Right ventricle myocardium superior (tissue), 1 donor: Measurements from ENCODE around the gene RALGAPA2. TPM values are rescaled to one million over a fixed set of nuclear protein-coding genes. Genes with fewer than 3 reads are reported as not detected.

ENCODE experiments used
- ATAC-seq: fragments of 200-7000 bp; cut with Tn5 transposase; one replicate; pipeline ENCODE4 v1.9.1; 2020; ENCODE audit warnings: mild to moderate bottlenecking; ENCODE audit not compliant: poor library complexity
- DNase-seq: peaks from one replicate; pipeline ENCODE4 v3.0.0-alpha.2; 2020
- intact Hi-C: fragments of 100-400 bp; cut with DNase I; formaldehyde crosslinking; loops from one replicate; pipeline ENCODE4 v1.11.2; 2022
- total RNA-seq: library from RNA; stranded (reverse); fragmentation: NEBNext Ultra II Directional; extraction: Animal tissue kit (Norgen Biotek cat#: 25700); gene quantifications from one replicate; pipeline ENCODE4 v1.2.1, GENCODE V29; 2021
- donor health status: DM: no; HTN: yes; CAD: no; lungs with severe emphysema.

Gene RALGAPA2
- total RNA-seq, 1 donor from 2014 or later = 15.5 TPM

- intact Hi-C loops = no loop called here
- no peak for ATAC-seq
- DNase-seq = no peak
These were observed 105.6 kb downstream of the RALGAPA2 start for GRCh38 chr20:20606881-20607280.

GRCh38 chr20:20606050-20606449 lies 106.4 kb downstream of the RALGAPA2 start:
- DNase-seq = no peak
- intact Hi-C loops = no loop called here
- no peak for ATAC-seq

GRCh38 chr20:20604907-20605306 lies 107.5 kb downstream of the RALGAPA2 start:
- intact Hi-C loops = no loop called here
- ATAC-seq = no peak
- no peak for DNase-seq

- intact Hi-C loops = no loop called here
- ATAC-seq = no peak
These were observed 108.1 kb downstream of the RALGAPA2 start for GRCh38 chr20:20604357-20604756.

GRCh38 chr20:20603339-20603990 lies 109.0 kb downstream of the RALGAPA2 start:
- intact Hi-C loops = no loop called here
- ATAC-seq (no peak), DNase-seq (no peak)

More at GRCh38 chr20:20604357-20604756, 108.1 kb downstream of the RALGAPA2 start:
- no peak for DNase-seq

DNA sequence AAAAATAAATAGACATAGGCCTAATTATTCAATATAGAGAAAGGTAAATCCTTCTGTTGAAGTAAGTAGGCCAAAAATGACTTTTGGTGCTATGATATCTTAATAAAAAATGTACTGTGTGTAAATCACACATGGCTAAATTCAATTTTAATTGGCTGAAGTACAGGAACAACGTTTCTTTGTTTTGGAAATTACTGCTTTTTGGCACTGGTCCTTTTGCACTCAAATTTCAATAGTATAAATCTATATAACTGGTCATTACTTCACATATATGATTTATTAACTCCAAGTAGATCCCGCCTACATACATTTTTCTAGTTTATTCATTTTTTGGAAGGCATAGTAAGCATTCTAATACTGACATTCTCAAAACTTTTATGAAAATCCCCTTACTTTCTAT lies 114.5 kb downstream of the RALGAPA2 start:
- intact Hi-C loops = no loop called here
- ATAC-seq (no peak), DNase-seq (no peak)

DNA sequence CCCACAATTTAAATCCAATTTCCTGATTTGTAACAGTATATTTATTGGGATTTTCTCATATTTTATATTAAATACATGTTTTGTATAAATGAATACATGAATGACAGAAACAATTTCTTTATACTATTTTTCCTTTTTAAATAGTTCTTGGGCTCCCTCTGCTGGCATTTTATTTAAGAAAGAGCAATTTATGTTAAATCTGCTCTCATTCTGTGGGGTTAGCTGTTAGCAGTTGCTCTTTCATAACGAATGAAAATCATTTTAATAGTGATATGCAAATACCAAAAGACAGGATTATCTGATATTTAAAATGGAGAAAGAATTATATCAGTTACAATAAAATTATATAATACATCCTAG lies 118.3 kb downstream of the RALGAPA2 start:
- ATAC-seq (no peak), DNase-seq (no peak)
- intact Hi-C loops = no loop called here

DNA sequence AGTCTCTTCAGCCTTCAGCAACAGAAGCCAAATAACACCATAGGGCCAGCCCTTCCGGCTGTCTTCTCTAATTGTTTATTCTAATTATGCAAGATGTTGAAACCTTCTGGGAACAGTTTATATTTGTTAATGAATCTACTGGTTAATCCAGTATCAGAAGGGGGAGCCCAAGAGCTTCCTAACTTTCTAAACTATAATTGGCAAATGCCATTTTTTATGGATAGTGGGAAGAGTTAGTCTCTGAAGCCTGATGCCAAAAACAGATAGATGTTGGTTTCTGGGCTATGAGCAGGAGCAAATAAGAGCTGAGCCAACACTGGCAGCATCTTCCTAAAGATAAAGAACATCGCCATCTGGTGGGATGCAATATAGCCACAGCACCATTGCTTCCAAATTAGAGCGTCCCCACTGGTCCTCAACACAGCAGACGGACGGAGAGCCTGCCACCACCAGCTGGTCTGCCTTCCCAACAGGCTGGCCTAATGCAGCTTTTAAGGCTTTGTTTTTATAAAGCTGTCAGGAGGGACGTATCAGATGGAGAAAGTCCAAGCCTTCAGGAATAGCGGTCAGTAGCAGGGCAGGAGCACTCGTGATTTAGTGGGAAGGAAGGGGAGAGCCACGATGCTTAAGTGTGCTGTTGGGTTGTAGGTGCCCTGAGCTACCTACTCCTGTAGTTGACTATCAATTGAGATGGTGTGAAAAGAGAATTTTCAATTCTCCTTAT lies 118.8 kb downstream of the RALGAPA2 start:
- ATAC-seq (peak; percentile 55), DNase-seq (no peak)
- intact Hi-C loops = no loop called here

GRCh38 chr20:20585146-20585545 lies 127.3 kb downstream of the RALGAPA2 start:
- intact Hi-C loops = no loop called here
- no peak for ATAC-seq
- DNase-seq = no peak

- intact Hi-C loops = no loop called here
- no peak for DNase-seq
- no peak for ATAC-seq
These were observed 129.7 kb downstream of the RALGAPA2 start for GRCh38 chr20:20582734-20583133.

GRCh38 chr20:20580139-20580538 lies 132.3 kb downstream of the RALGAPA2 start:
- no peak for ATAC-seq
- intact Hi-C loops = no loop called here
- DNase-seq = no peak

DNA sequence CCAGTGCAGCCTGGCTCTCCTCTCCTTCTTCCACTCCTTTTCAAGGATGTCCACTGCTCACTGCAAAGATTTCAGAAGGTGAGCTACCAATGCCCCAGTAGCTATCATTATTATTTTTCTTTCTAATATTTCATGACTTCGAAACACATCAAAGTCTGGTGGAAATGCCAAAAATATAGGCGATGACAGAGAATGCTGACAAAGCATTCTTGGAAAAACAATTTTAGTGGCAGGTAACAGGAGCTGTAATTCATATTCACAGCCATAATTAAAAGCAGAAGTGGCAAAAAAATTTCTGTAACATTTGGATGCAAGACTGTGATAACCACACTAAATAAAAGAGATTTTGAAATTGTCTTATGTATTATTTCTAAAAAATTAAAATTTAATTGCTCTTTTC lies 133.6 kb downstream of the RALGAPA2 start:
- no peak for DNase-seq
- no peak for ATAC-seq
- intact Hi-C loops = loop anchor here (10.0 kb wide), 1 partner anchor 214 kb away; the partner anchor contains the start of gene INSM1

DNA sequence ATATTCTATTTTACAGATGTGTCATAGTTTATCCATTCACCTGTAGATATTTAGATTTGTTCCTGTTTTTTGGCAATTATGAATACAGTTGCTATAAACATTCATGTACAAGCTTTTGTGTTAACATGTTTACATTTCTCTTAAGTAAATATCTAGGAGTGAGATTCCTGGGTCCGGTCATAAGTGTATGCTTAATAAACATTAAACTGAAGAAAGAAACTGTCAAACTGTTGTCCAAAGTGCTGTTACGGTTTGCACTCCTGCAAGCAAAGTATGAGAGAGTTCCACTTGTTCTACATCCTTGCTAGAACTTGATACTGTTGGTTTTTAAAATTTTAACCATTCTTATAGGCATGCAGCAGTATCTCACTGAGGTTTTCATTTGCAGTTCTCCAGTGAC lies 138.6 kb downstream of the RALGAPA2 start:
- ATAC-seq (no peak), DNase-seq (no peak)
- intact Hi-C loops = loop anchor here (5.0 to 10.0 kb wide), 2 partner anchors 209 to 491 kb away; partner anchors contain the start of gene INSM1

DNA sequence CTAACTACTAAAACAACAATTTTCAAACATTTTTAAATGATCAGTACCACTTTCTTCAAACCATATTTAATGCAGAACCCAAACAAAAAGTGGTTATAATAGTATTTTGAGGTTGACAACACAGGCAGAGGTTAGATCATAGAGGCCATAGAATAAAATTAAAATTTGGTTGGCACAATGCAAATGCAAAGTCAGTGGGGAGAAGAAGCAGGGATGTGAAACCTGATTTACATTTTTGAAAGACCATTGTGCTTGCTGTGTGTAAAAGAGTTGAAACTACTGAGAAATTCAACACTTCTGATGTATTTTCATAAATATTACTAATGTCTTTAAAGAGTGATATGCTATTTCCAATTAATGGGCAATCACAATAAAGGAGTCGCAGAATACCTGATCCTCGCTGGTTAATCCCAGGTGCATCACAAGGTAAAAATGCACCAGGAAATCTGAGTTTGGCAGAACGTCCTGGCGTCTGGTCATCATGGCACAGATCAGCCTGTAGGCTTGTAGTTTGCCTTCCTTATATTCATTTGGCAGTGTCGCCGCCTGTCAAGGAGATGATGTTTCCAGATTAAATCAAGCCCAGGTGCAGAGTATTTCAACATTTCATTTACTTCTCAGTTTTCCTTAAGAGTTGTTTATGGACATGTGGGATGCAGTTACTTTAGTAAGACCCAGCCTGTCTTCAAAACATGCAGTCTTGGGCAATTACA lies 141.2 kb downstream of the RALGAPA2 start:
- ATAC-seq (no peak), DNase-seq (no peak)
- intact Hi-C loops = loop anchor here (5.0 to 10.0 kb wide), 2 partner anchors 206 to 489 kb away; partner anchors contain the start of gene INSM1

DNA sequence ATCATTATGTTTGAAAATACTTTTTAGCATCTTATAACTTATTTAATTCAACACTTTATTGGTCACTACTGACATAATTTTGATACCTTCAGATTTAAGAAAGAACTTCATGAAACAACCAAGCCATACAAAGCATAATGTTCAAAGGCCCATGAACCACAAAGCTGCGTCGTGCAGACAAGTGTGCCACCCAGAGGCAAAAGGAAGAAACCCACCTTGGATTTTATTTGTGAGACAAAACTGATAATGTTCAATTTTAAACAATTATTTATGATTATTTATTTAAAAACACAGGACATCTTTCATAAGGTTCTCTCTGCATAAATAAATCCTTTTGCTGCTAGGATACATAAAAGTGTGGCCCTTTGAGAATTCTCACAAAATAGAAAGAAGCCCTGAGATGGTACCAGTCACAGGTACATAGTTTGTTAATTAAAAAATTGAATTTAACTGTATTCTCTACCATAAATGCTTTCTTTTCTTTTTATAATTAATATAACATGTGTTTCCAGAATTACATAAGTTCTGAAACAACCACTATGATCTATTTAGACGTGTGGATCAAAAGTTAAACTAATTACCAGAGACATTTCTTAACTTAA lies 143.7 kb downstream of the RALGAPA2 start:
- no peak for DNase-seq
- ATAC-seq = no peak
- intact Hi-C loops = no loop called here

GRCh38 chr20:20567712-20568111 lies 144.7 kb downstream of the RALGAPA2 start:
- ATAC-seq (no peak), DNase-seq (no peak)
- intact Hi-C loops = no loop called here

- ATAC-seq (no peak), DNase-seq (no peak)
- intact Hi-C loops = no loop called here
These were observed 145.9 kb downstream of the RALGAPA2 start for GRCh38 chr20:20566516-20566915.

DNA sequence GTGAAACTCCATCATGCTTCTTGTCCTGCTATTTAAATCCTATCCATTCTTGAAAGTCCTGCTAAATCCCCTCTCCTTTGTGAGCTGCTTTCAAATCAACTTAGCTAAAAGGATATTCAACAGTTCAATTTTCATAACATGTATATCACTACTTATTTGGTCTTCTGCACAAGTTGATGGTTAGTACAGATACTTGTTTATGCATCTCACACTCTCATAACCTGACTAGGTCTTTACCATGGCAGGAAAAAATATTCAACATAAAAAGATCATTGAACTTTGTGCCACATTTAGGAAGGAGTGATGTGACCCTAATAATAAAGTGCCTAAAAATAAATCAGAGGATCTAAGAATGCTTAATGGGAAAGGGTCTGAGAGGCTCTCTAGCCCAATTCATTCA lies 148.2 kb downstream of the RALGAPA2 start:
- intact Hi-C loops = no loop called here
- no peak for ATAC-seq
- DNase-seq = no peak

- ATAC-seq = no peak
- intact Hi-C loops = no loop called here
- DNase-seq = no peak
These were observed 149.9 kb downstream of the RALGAPA2 start for GRCh38 chr20:20562507-20562906.
